Panc1 (cell line): Measurements from ENCODE around the gene NUDT4B.
"Not testable (repeated sequence)": the region's sequence is repeated elsewhere in the genome, so short reads cannot be mapped to it uniquely, and the experiment has no call there.

Source experiments
- CTCF ChIP-seq: fragments of 450-650 bp; IDR thresholded peaks from 2 replicates; pipeline ENCODE4 v1.5.1; 2017; ENCODE audit warnings: mild to moderate bottlenecking
- POLR2AphosphoS5 ChIP-seq: IDR thresholded peaks from 2 replicates; pipeline ENCODE4 v1.6.1; 2012; ENCODE audit warnings: mild to moderate bottlenecking, low read depth, low read length, moderate library complexity
- REST ChIP-seq, 2 experiments: IDR thresholded peaks; 2 replicates each; pipeline ENCODE4 v1.6.1; 2011 to 2012; ENCODE audit warnings: low read depth in 2 of 2, control low read depth in 1 of 2, low read length in 1 of 2, mild to moderate bottlenecking in 1 of 2, moderate library complexity in 1 of 2; ENCODE audit not compliant: insufficient read depth in 1 of 2

GRCh38 chr1:148716966-148717520 is 31.5 kb upstream of the NUDT4B start:
- TF ChIP-seq CTCF; REST (IDR thresholded peaks at IDR 0.05; ENCODE audit: insufficient read depth in 1 of 2, low read depth in 2 of 2, low read length in 1 of 2); POLR2AphosphoS5: not testable (repeated sequence)
